HepG2 (cell line): ENCODE measurements around the gene DNAI2. TPM values are rescaled to one million over a fixed set of nuclear protein-coding genes. Genes with fewer than 3 reads are reported as not detected.
"Not testable (repeated sequence)": the region's sequence is repeated elsewhere in the genome, so short reads cannot be mapped to it uniquely, and the experiment has no call there.

Experiments
- ATAC-seq: fragments of 200-7000 bp; cut with Tn5 transposase; 3 replicates; pipeline ENCODE4 v1.9.1; 2020; ENCODE audit warnings: mild to moderate bottlenecking, moderate library complexity
- BruUV-seq: library from RNA; stranded (reverse); fragments of 400-500 nt; replicated peaks from 2 replicates; lab custom pipeline; 2021; lab: Mats Ljungman, UMichigan
- CTCF ChIA-PET: fragments of 300-600 bp; formaldehyde crosslinking; extraction: SDS; loops from one replicate; lab custom pipeline; 2021; ENCODE audit warnings: low total read pairs, inconsistent platforms, low intra/inter-chr PET ratio; lab: Yijun Ruan, JAX
- POLR2A ChIA-PET: fragments of 350-600 bp; sonication (Branson Sonifier 250); formaldehyde crosslinking; loops from one replicate; lab custom pipeline; 2020; ENCODE audit warnings: antibody characterized with exemption, inconsistent platforms; lab: Yijun Ruan, JAX
- DNase-seq: peaks from one replicate; pipeline ENCODE4 v3.0.0-alpha.2; 2015; ENCODE audit warnings: low spot score
- FAIRE-seq: peaks from 3 replicates; lab custom pipeline; 2011; peaks lifted over from hg19 to GRCh38; lab: Jason Lieb, UNC
- H2AFZ ChIP-seq: one replicate; pipeline ENCODE4 v1.6.1; 2011; ENCODE audit warnings: low read length, inconsistent platforms
- H3K27ac ChIP-seq: fragments of 300-600 bp; 3 replicates; pipeline ENCODE4 v1.8.0; 2011; ENCODE audit warnings: mixed run types, mild to moderate bottlenecking, mixed read lengths, low read length, inconsistent platforms; ENCODE audit not compliant: insufficient read depth; ENCODE audit errors: extremely low read length
- H3K27me3 ChIP-seq, 2 experiments: fragments of 200-600 bp in 1 of 2; 2 replicates in 1 of 2; 3 replicates in 1 of 2; pipeline versions ENCODE4 v1.6.0 to v1.8.0; 2011; ENCODE audit warnings: low read length in 2 of 2, mild to moderate bottlenecking in 2 of 2, moderate library complexity in 2 of 2, inconsistent platforms in 1 of 2; ENCODE audit not compliant: insufficient read depth in 2 of 2, control insufficient read depth in 1 of 2
- H3K36me3 ChIP-seq, 2 experiments: fragments of 200-600 bp in 1 of 2; replicated peaks in 1 of 2; 2 replicates in 1 of 2; 3 replicates in 1 of 2; pipeline versions ENCODE4 v1.5.1 to v1.8.0; 2011; ENCODE audit warnings: low read length in 2 of 2, inconsistent platforms in 1 of 2; ENCODE audit not compliant: insufficient read depth in 2 of 2, control insufficient read depth in 1 of 2
- H3K4me1 ChIP-seq: 2 replicates; pipeline ENCODE4 v1.5.1; 2012; ENCODE audit warnings: low read length, inconsistent platforms; ENCODE audit not compliant: insufficient read depth
- H3K4me2 ChIP-seq: 2 replicates; pipeline ENCODE4 v1.6.0; 2011; ENCODE audit warnings: low read depth, low read length, inconsistent platforms
- H3K4me3 ChIP-seq, 3 experiments: fragments of 200-600 bp in 1 of 3; sonication (generic), shearing (Covaris generic) in 1 of 3; replicated peaks in 1 of 3; 2 replicates each; pipeline ENCODE4 v1.5.1; 2011 to 2016; ENCODE audit warnings: low read length in 3 of 3, inconsistent platforms in 2 of 3, low read depth in 2 of 3, mild to moderate bottlenecking in 2 of 3, control low read depth in 1 of 3, mixed read lengths in 1 of 3; ENCODE audit not compliant: insufficient read depth in 1 of 3
- H3K79me2 ChIP-seq: one replicate; pipeline ENCODE4 v1.6.1; 2011; ENCODE audit warnings: low read length, inconsistent platforms; ENCODE audit not compliant: insufficient read depth
- H3K9ac ChIP-seq: 2 replicates; pipeline ENCODE4 v1.6.0; 2011; ENCODE audit warnings: mild to moderate bottlenecking, low read depth, low read length, inconsistent platforms; ENCODE audit not compliant: insufficient read depth
- H3K9me3 ChIP-seq: 2 replicates; pipeline ENCODE4 v1.5.1; 2012; ENCODE audit warnings: mild to moderate bottlenecking, low read length
- H4K20me1 ChIP-seq: 2 replicates; pipeline ENCODE4 v1.6.0; 2011; ENCODE audit warnings: inconsistent platforms, mild to moderate bottlenecking, low read length, moderate library complexity; ENCODE audit not compliant: insufficient read depth
- FIP1L1 ChIP-seq: fragments of 200-400 bp; formaldehyde crosslinking; IDR thresholded peaks from 2 replicates; pipeline ENCODE4 v1.6.1; 2018; ENCODE audit warnings: low read depth, mild to moderate bottlenecking, low read length, moderate library complexity, borderline replicate concordance; ENCODE audit not compliant: insufficient read depth
- KMT2B ChIP-seq: IDR thresholded peaks from 2 replicates; pipeline ENCODE4 v1.6.1; 2016; ENCODE audit warnings: missing genetic modification reagents, missing compliant biosample characterization
- MAFK ChIP-seq, 2 experiments: IDR thresholded peaks in 1 of 2; conservative IDR thresholded peaks in 1 of 2; 2 replicates each; pipeline ENCODE4 v1.6.1; 2011; ENCODE audit warnings: improper control_type of control experiment in 2 of 2, low read length in 2 of 2
- ZNF124 ChIP-seq: sonication (generic); formaldehyde crosslinking; IDR thresholded peaks from 2 replicates; pipeline ENCODE4 v1.4.0; 2020; ENCODE audit warnings: missing genetic modification reagents
- ZNF629 ChIP-seq: sonication (generic); formaldehyde crosslinking; conservative IDR thresholded peaks from 2 replicates; pipeline ENCODE4 v1.5.0; 2020; ENCODE audit warnings: missing genetic modification reagents
- WGBS: methylation state at CpG from one replicate; pipeline ENCODE4 v1.1.6; 2017; ENCODE audit warnings: low lambda C conversion rate; 5-methylcytosine and 5-hydroxymethylcytosine counted together
- in situ Hi-C: cut with HindIII; loops from 2 replicates; pipeline ENCODE4 v1.10.0; 2017; ENCODE audit warnings: low pct_unique_long_range_greater_than_20kb; ENCODE audit not compliant: extremely low pct_ligation_motif_present
- intact Hi-C: fragments of 100-400 bp; cut with micrococcal nuclease; formaldehyde crosslinking; loops from one replicate; pipeline ENCODE4 v1.10.0; 2022; ENCODE audit not compliant: unreplicated experiment
- polyA plus RNA-seq, 8 experiments: library from polyadenylated mRNA; depleted of rRNA in 3 of 8; stranded (reverse) in 7 of 8; unstranded in 1 of 8; fragments of >200 nt; fragmentation: Illumina TruSeq in 4 of 8; extraction: Trizol in 4 of 8; gene quantifications; 2 replicates each; pipeline versions ENCODE4 v1.2.1 to v1.2.3, GENCODE V29; 2011 to 2016; ENCODE audit warnings: low read depth in 4 of 8, missing spikeins in 1 of 8, mixed read lengths in 1 of 8; ENCODE audit not compliant: insufficient read depth in 1 of 8
- total RNA-seq, 5 experiments: library from RNA; depleted of rRNA; stranded (reverse); fragments of >200 nt; fragmentation: Illumina TruSeq; extraction: Trizol; gene quantifications; 2 replicates each; pipeline ENCODE4 v1.2.3, GENCODE V29; 2016; ENCODE audit warnings: low read depth in 1 of 5
- TF ChIP-seq, protein P1 (sequence below): sonication (generic); formaldehyde crosslinking; IDR thresholded peaks from 2 replicates; pipeline ENCODE4 v1.5.0; 2020; ENCODE audit warnings: missing genetic modification reagents

The DNAI2 gene
- total and polyA plus RNA-seq, 2 of the 13 experiments (the other 11 are each of a cell fraction or from before 2014, with no cell fraction given), result not detected

DNA sequence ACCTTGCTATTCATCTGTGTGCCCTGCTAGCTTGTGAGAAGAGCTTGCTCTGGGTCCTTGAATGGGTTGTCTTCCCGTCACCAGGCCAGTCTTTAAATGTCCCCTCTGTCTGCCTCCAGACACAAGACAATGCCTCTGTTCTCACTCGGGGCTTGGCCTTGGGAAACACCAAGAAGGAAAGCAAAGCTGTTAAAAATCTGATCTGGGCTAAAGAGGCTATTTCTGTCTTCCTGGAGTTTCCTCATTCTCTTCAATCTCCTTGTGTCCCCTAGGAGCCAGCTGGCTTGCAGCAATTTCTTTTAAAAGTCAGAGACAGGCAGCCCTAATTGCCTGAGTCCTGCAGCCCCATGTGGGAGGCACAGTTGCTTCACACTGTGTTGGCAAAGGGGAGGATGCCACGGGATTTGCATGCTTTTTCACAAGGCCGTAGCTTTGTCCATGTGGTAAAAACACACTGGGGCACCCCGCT lies 2.5 kb downstream of the DNAI2 start:
- peaks cover 6 to 44% of the 10 kb centered on the region in 2 experiments for H3K27me3 ChIP-seq
- ATAC-seq, result no peak
- peak; percentile 20 to 39; a peak in 1 of 4 replicates for TF ChIP-seq MAFK (conservative IDR thresholded peaks at IDR 0.05 in 1 of 2, IDR thresholded peaks at IDR 0.05 in 1 of 2; ENCODE audit: low read length in 2 of 2)
- TF ChIP-seq, protein P1, sequence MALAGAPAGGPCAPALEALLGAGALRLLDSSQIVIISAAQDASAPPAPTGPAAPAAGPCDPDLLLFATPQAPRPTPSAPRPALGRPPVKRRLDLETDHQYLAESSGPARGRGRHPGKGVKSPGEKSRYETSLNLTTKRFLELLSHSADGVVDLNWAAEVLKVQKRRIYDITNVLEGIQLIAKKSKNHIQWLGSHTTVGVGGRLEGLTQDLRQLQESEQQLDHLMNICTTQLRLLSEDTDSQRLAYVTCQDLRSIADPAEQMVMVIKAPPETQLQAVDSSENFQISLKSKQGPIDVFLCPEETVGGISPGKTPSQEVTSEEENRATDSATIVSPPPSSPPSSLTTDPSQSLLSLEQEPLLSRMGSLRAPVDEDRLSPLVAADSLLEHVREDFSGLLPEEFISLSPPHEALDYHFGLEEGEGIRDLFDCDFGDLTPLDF (CRISPR knock-in tag), result no peak
- H4K20me1 ChIP-seq, result no peaks in the 10 kb centered on the region
- no peak overlapping the region for H2AFZ ChIP-seq
- no peak for DNase-seq
- H3K36me3 ChIP-seq, result no peaks in the 10 kb centered on the region
- intact Hi-C loops, result no loop called here
- no peak overlapping the region for H3K4me2 ChIP-seq
- no peak overlapping the region for H3K4me3 ChIP-seq
- H3K4me1 ChIP-seq, result no peaks in the 10 kb centered on the region
- ChIA-PET POLR2A (interaction anchor here (0.6 kb wide), 1 partner anchor 1877 kb away, joined by 3 read pairs; no protein-coding TSS in a partner anchor), CTCF (no interaction called here)
- H3K9me3 ChIP-seq, result no peaks in the 10 kb centered on the region
- H3K27ac ChIP-seq, result no peak overlapping the region
- FAIRE-seq, result no peak
- no peaks in the 10 kb centered on the region for H3K79me2 ChIP-seq
- in situ Hi-C loops, result no loop called here
- no TSS peak for BruUV-seq
- 12% methylated on average over 5 of the region's 5 CpGs for WGBS
- no peak overlapping the region for H3K9ac ChIP-seq

DNA sequence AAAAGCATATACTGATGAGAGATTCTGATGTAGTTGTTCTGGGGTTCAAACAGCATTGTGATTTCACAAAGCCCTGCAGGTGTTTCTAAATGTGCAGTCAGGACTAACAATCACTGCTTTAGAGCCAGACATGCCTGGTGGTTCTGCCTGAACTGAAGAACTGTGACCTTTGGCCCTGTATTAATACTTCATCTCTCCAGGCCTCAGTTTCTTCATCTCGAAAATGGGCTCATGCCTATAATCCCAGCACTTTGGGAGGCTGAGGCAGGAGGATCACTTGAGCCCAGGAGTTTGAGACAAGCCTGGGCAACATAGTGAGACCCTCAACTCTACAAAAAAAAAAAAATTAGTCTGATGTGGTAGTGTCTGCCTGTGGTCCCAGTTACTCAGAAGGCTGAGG lies 3.9 kb downstream of the DNAI2 start:
- H4K20me1 ChIP-seq, result no peaks in the 10 kb centered on the region
- H3K27ac ChIP-seq, result no peak overlapping the region
- no TSS peak for BruUV-seq
- ChIA-PET POLR2A (no interaction called here), CTCF (no interaction called here)
- no peak overlapping the region for H3K4me2 ChIP-seq
- no peaks in the 10 kb centered on the region for H3K36me3 ChIP-seq
- H3K9me3 ChIP-seq, result no peaks in the 10 kb centered on the region
- intact Hi-C loops, result no loop called here
- H3K9ac ChIP-seq, result no peak overlapping the region
- ATAC-seq, result no peak
- 0% methylated on average over 1 of the region's 1 CpG for WGBS
- in situ Hi-C loops, result no loop called here
- H2AFZ ChIP-seq, result no peak overlapping the region
- no peak overlapping the region for H3K4me3 ChIP-seq
- TF ChIP-seq ZNF124 (CRISPR knock-in tag) (no peak), FIP1L1 (no peak), ZNF629 (peak; percentile 87), KMT2B (CRISPR knock-in tag) (no peak)
- no peaks in the 10 kb centered on the region for H3K4me1 ChIP-seq
- no peak for FAIRE-seq
- no peak for DNase-seq
- peaks cover 6 to 34% of the 10 kb centered on the region in 2 experiments; a peak in 4 of 5 replicates for H3K27me3 ChIP-seq
- H3K79me2 ChIP-seq, result no peaks in the 10 kb centered on the region

GRCh38 chr17:74279617-74280016 lies 5.6 kb downstream of the DNAI2 start:
- POLR2A ChIA-PET, H2AFZ ChIP-seq, ATAC-seq, H3K4me1 ChIP-seq, intact Hi-C loops, BruUV-seq, H3K79me2 ChIP-seq, DNase-seq, in situ Hi-C loops, H3K9ac ChIP-seq, H3K9me3 ChIP-seq, H4K20me1 ChIP-seq, H3K4me3 ChIP-seq, H3K4me2 ChIP-seq, CTCF ChIA-PET, H3K27ac ChIP-seq, H3K36me3 ChIP-seq, FAIRE-seq: not testable (repeated sequence)
- peaks cover 5 to 21% of the 10 kb centered on the region in 2 experiments; a peak in 3 of 5 replicates for H3K27me3 ChIP-seq
- 48% methylated on average over 7 of the region's 7 CpGs for WGBS
